ENCODE data around the gene ACBD7.

- TF ChIP-seq ZNF560 (tag by site-specific recombination; IDR thresholded peaks at IDR 0.05; ENCODE audit: borderline replicate concordance), result no peak
- TF ChIP-seq CTCF (tag by site-specific recombination; IDR thresholded peaks at IDR 0.05), result no peak
- TF ChIP-seq ZNF677 (tag by site-specific recombination; IDR thresholded peaks at IDR 0.05), result no peak
- peak; percentile 52; the same call in 1 of the 2 replicates for TF ChIP-seq ZNF600 (tag by site-specific recombination; IDR thresholded peaks at IDR 0.05)
- no peak for TF ChIP-seq ZNF416 (tag by site-specific recombination; IDR thresholded peaks at IDR 0.05)
- TF ChIP-seq ZNF513 (tag by site-specific recombination; IDR thresholded peaks at IDR 0.05), result no peak
- TF ChIP-seq TCF7L2 (IDR thresholded peaks at IDR 0.05; ENCODE audit: borderline replicate concordance, low read depth, low read length), result no peak
- no peak for TF ChIP-seq RBAK (tag by site-specific recombination; IDR thresholded peaks at IDR 0.05)
- TF ChIP-seq ZBTB20 (tag by site-specific recombination; IDR thresholded peaks at IDR 0.05), result peak; percentile 99
- no peak for TF ChIP-seq ZBTB21 (tag by site-specific recombination; IDR thresholded peaks at IDR 0.05)
- no peak for TF ChIP-seq ZNF423 (tag by site-specific recombination; IDR thresholded peaks at IDR 0.05)
These were observed 8.6 kb upstream of the ACBD7 start, which contains the start of gene RPP38 for GRCh38 chr10:15097011-15097812.
